Measurements from ENCODE around the gene MED27. TPM values are rescaled to one million over a fixed set of nuclear protein-coding genes. Genes with fewer than 3 reads are reported as not detected.

The MED27 gene
- total RNA-seq, 1 donor, result 25.7 TPM

DNA sequence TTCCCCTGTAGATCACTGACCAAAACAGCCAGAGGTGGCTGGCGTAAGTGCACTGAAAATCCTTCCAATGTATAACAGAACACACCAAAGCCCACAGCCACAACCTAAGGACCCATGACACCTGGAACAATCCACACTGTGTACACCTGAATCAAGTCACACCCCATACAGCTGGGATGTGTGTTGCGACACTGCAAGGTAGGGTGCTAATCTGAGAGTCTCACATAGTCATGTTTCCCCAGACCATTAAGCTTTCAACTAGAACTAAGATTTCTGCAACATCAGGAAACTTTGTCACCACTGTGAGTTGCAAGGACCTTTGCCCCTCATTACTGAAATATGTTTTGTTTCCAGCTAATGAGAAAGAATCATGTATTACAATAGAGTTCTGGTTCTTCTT lies 59.4 kb downstream of the MED27 start:
- no peak overlapping the region for H3K4me3 ChIP-seq (ENCODE audit: insufficient read depth, low read length)
- TF ChIP-seq, protein P1, sequence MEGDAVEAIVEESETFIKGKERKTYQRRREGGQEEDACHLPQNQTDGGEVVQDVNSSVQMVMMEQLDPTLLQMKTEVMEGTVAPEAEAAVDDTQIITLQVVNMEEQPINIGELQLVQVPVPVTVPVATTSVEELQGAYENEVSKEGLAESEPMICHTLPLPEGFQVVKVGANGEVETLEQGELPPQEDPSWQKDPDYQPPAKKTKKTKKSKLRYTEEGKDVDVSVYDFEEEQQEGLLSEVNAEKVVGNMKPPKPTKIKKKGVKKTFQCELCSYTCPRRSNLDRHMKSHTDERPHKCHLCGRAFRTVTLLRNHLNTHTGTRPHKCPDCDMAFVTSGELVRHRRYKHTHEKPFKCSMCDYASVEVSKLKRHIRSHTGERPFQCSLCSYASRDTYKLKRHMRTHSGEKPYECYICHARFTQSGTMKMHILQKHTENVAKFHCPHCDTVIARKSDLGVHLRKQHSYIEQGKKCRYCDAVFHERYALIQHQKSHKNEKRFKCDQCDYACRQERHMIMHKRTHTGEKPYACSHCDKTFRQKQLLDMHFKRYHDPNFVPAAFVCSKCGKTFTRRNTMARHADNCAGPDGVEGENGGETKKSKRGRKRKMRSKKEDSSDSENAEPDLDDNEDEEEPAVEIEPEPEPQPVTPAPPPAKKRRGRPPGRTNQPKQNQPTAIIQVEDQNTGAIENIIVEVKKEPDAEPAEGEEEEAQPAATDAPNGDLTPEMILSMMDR (IDR thresholded peaks at IDR 0.05; ENCODE audit: extremely low read depth, low read depth, low read length), result no peak
- H3K79me2 ChIP-seq (ENCODE audit: insufficient read depth, low read length), result peaks cover 94% of the 10 kb centered on the region
- no peak overlapping the region for H3K27ac ChIP-seq (ENCODE audit: low read depth, low read length)
- peaks cover 88% of the 10 kb centered on the region for H4K20me1 ChIP-seq (ENCODE audit: insufficient read depth, low read length)
- peaks cover 12% of the 10 kb centered on the region for H3K4me1 ChIP-seq (ENCODE audit: insufficient read depth, low read length)
- no peaks in the 10 kb centered on the region for H3K27me3 ChIP-seq (ENCODE audit: insufficient read depth, low read length)
- no peaks in the 10 kb centered on the region for H3K36me3 ChIP-seq (ENCODE audit: insufficient read depth, low read length)
- no peak overlapping the region for H2AFZ ChIP-seq (ENCODE audit: low read length)
- H3K4me2 ChIP-seq (ENCODE audit: insufficient read depth, low read length), result no peak overlapping the region
- no peak for DNase-seq (ENCODE audit: insufficient read length, low spot score, missing footprints)
- H3K9me3 ChIP-seq (ENCODE audit: low read depth, low read length), result no peaks in the 10 kb centered on the region

DNA sequence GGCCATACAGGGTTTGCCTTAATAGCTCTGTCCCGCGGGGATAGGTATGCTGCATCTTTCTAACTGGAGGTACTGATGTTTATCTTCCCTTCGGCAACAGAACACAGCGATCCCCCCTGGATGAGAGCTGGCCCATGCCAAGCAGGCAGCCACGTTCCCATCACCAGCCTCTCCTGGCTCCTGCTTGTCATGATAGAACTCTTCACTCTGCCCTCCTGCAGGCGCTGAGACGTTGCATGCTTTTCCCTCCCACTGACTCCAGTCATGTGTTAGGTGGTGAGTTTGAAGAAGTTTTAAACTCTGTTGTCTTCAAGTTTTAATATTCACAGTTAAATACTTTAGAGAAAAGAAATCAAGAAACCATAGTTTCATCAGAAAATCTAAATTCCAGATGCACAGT lies 60.0 kb downstream of the MED27 start:
- H4K20me1 ChIP-seq (ENCODE audit: insufficient read depth, low read length), result peaks cover 89% of the 10 kb centered on the region
- no peak overlapping the region for H3K4me2 ChIP-seq (ENCODE audit: insufficient read depth, low read length)
- H3K4me3 ChIP-seq (ENCODE audit: insufficient read depth, low read length), result no peak overlapping the region
- peaks cover 12% of the 10 kb centered on the region for H3K4me1 ChIP-seq (ENCODE audit: insufficient read depth, low read length)
- DNase-seq (ENCODE audit: insufficient read length, low spot score, missing footprints), result no peak
- H2AFZ ChIP-seq (ENCODE audit: low read length), result no peak overlapping the region
- H3K79me2 ChIP-seq (ENCODE audit: insufficient read depth, low read length), result peaks cover 95% of the 10 kb centered on the region
- no peaks in the 10 kb centered on the region for H3K9me3 ChIP-seq (ENCODE audit: low read depth, low read length)
- H3K36me3 ChIP-seq (ENCODE audit: insufficient read depth, low read length), result no peaks in the 10 kb centered on the region
- TF ChIP-seq, protein P1 (IDR thresholded peaks at IDR 0.05; ENCODE audit: extremely low read depth, low read depth, low read length), result no peak
- no peaks in the 10 kb centered on the region for H3K27me3 ChIP-seq (ENCODE audit: insufficient read depth, low read length)
- H3K27ac ChIP-seq (ENCODE audit: low read depth, low read length), result no peak overlapping the region

DNA sequence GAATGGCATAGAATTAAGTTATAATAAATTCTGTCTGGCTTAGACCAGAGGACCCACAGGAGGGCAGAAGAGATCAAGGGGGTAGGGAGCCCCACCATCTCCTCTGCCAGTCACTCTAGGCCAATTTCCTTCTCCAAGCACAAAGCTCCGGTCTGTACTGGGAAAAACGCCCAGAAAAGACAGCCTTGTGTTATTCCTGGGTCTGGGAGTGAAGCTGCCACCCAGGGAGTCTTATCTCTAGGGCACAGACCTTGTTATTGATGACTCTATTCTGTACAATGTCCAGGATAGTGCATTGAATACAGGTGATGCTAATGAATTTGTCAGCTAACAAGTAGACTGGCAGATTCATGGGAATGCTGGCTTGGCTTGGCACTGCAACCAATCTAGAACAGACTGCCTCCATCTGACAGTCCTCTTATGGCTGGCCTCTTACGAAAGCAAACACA lies 60.7 kb downstream of the MED27 start:
- Histone ChIP-seq H3K79me2 (ENCODE audit: insufficient read depth, low read length) (peaks cover 88% of the 10 kb centered on the region), H3K9me3 (ENCODE audit: low read depth, low read length) (no peaks in the 10 kb centered on the region), H3K27ac (ENCODE audit: low read depth, low read length) (no peak overlapping the region), H2AFZ (ENCODE audit: low read length) (no peak overlapping the region), H4K20me1 (ENCODE audit: insufficient read depth, low read length) (peaks cover 85% of the 10 kb centered on the region), H3K4me3 (ENCODE audit: insufficient read depth, low read length) (no peak overlapping the region), H3K4me2 (ENCODE audit: insufficient read depth, low read length) (no peak overlapping the region), H3K27me3 (ENCODE audit: insufficient read depth, low read length) (no peaks in the 10 kb centered on the region), H3K4me1 (ENCODE audit: insufficient read depth, low read length) (peaks cover 12% of the 10 kb centered on the region), H3K36me3 (ENCODE audit: insufficient read depth, low read length) (no peaks in the 10 kb centered on the region)
- no peak for DNase-seq (ENCODE audit: insufficient read length, low spot score, missing footprints)
- TF ChIP-seq, protein P1 (IDR thresholded peaks at IDR 0.05; ENCODE audit: extremely low read depth, low read depth, low read length), result no peak

DNA sequence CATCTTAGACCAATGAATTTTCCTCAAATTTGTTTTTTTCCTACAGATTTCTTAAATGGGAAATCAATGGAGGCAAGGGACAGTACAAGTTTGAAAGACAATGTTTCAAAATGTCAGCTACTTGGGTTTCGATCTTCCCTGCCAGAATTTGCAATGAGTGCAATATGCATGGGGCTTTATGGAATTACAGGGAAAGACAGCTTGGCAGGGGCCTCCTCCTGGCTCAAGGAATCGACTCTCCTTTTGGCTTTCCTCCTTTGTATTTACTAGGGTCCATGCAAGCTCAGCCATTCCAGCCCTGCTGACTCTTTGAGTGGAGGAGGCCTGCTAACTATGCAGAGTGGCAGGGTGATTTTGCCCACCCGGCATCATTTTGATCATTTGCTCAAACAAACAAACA lies 63.2 kb downstream of the MED27 start:
- DNase-seq (ENCODE audit: insufficient read length, low spot score, missing footprints), result no peak
- H3K9me3 ChIP-seq (ENCODE audit: low read depth, low read length), result no peaks in the 10 kb centered on the region
- H3K79me2 ChIP-seq (ENCODE audit: insufficient read depth, low read length), result peaks cover 63% of the 10 kb centered on the region
- TF ChIP-seq, protein P1 (IDR thresholded peaks at IDR 0.05; ENCODE audit: extremely low read depth, low read depth, low read length), result no peak
- no peaks in the 10 kb centered on the region for H3K36me3 ChIP-seq (ENCODE audit: insufficient read depth, low read length)
- peaks cover 63% of the 10 kb centered on the region for H4K20me1 ChIP-seq (ENCODE audit: insufficient read depth, low read length)
- H3K4me1 ChIP-seq (ENCODE audit: insufficient read depth, low read length), result peaks cover 12% of the 10 kb centered on the region
- no peak overlapping the region for H3K4me3 ChIP-seq (ENCODE audit: insufficient read depth, low read length)
- H3K27me3 ChIP-seq (ENCODE audit: insufficient read depth, low read length), result no peaks in the 10 kb centered on the region
- H2AFZ ChIP-seq (ENCODE audit: low read length), result no peak overlapping the region
- H3K4me2 ChIP-seq (ENCODE audit: insufficient read depth, low read length), result no peak overlapping the region
- H3K27ac ChIP-seq (ENCODE audit: low read depth, low read length), result no peak overlapping the region
